IPS DF 6.9 (cell line): ENCODE measurements around the gene ZMAT5.

Experiments used
- DNase-seq: peaks from one replicate; pipeline ENCODE4 v3.0.0-alpha.2; 2013; ENCODE audit warnings: low read depth, low spot score
- H3K27ac ChIP-seq: one replicate; pipeline ENCODE4 v1.5.1; 2013; ENCODE audit warnings: low read length, control low read depth
- H3K27me3 ChIP-seq: 2 replicates; pipeline ENCODE4 v1.6.1; 2013; ENCODE audit warnings: mild to moderate bottlenecking, low read length; ENCODE audit not compliant: control insufficient read depth, insufficient read depth
- H3K36me3 ChIP-seq: 2 replicates; pipeline ENCODE4 v1.6.1; 2013; ENCODE audit warnings: low read length; ENCODE audit not compliant: control insufficient read depth, insufficient read depth
- H3K4me1 ChIP-seq: 2 replicates; pipeline ENCODE4 v1.6.1; 2013; ENCODE audit warnings: low read length; ENCODE audit not compliant: control insufficient read depth, insufficient read depth
- H3K4me3 ChIP-seq: 2 replicates; pipeline ENCODE4 v1.5.1; 2013; ENCODE audit warnings: mild to moderate bottlenecking, low read length
- H3K9me3 ChIP-seq: 2 replicates; pipeline ENCODE4 v1.6.1; 2013; ENCODE audit warnings: low read length, inconsistent platforms; ENCODE audit not compliant: control insufficient read depth, insufficient read depth
- WGBS: extraction: QIAGEN DNeasy Blood & Tissue Kit; methylation state at CpG from one replicate; pipeline ENCODE4 v1.1.7; 2013; ENCODE audit warnings: mixed read lengths, missing lambda C conversion rate; ENCODE audit not compliant: insufficient read length, insufficient coverage; 5-methylcytosine and 5-hydroxymethylcytosine counted together

ZMAT5 gene

GRCh38 chr22:29701155-29701999 is 65.4 kb downstream of the ZMAT5 start:
- Histone ChIP-seq H3K4me1 (peaks cover 15% of the 10 kb centered on the region), H3K9me3 (no peaks in the 10 kb centered on the region), H3K36me3 (no peaks in the 10 kb centered on the region; the same call in 1 of the 2 replicates), H3K27me3 (peaks cover 2% of the 10 kb centered on the region), H3K27ac (no peak overlapping the region), H3K4me3 (no peak overlapping the region)
- no CpG with 5 or more reads among the region's 14 CpGs for WGBS
- DNase-seq = no peak

- no peaks in the 10 kb centered on the region for H3K9me3 ChIP-seq
- H3K27ac ChIP-seq = no peak overlapping the region
- DNase-seq = no peak
- no peak overlapping the region for H3K4me3 ChIP-seq
- no peaks in the 10 kb centered on the region; the same call in 1 of the 2 replicates for H3K36me3 ChIP-seq
- H3K4me1 ChIP-seq = peaks cover 13% of the 10 kb centered on the region
- no CpG with 5 or more reads among the region's 9 CpGs for WGBS
- H3K27me3 ChIP-seq = peaks cover 2% of the 10 kb centered on the region
Measured at GRCh38 chr22:29700900-29701154, 66.0 kb downstream of the ZMAT5 start.

- no peak for DNase-seq
- no CpG with 5 or more reads among the region's 19 CpGs for WGBS
- H3K4me3 ChIP-seq = no peak overlapping the region
Measured at GRCh38 chr22:29700206-29700899, 66.5 kb downstream of the ZMAT5 start.

GRCh38 chr22:29697853-29698598 is 68.8 kb downstream of the ZMAT5 start:
- Histone ChIP-seq H3K4me1 (peaks cover 6% of the 10 kb centered on the region), H3K4me3 (no peak overlapping the region), H3K9me3 (no peaks in the 10 kb centered on the region), H3K36me3 (no peaks in the 10 kb centered on the region; the same call in 1 of the 2 replicates), H3K27me3 (peaks cover 2% of the 10 kb centered on the region; the same call in 1 of the 2 replicates), H3K27ac (no peak overlapping the region)
- whole genome bisulfite sequencing = no CpG with 5 or more reads among the region's 16 CpGs
- no peak for DNase-seq

More at GRCh38 chr22:29700206-29700899, 66.5 kb downstream of the ZMAT5 start:
- Histone ChIP-seq H3K36me3 (no peaks in the 10 kb centered on the region; the same call in 1 of the 2 replicates), H3K27me3 (peaks cover 2% of the 10 kb centered on the region), H3K27ac (no peak overlapping the region), H3K9me3 (no peaks in the 10 kb centered on the region), H3K4me1 (peaks cover 13% of the 10 kb centered on the region)

- no CpG with 5 or more reads among the region's 33 CpGs for WGBS
- Histone ChIP-seq H3K4me3 (no peak overlapping the region), H3K36me3 (no peaks in the 10 kb centered on the region; the same call in 1 of the 2 replicates), H3K4me1 (peaks cover 10% of the 10 kb centered on the region), H3K9me3 (no peaks in the 10 kb centered on the region), H3K27me3 (no peaks in the 10 kb centered on the region), H3K27ac (no peak overlapping the region)
- no peak for DNase-seq
Measured at GRCh38 chr22:29695129-29695926, 71.5 kb downstream of the ZMAT5 start.

- H3K27ac ChIP-seq = no peak overlapping the region
- H3K27me3 ChIP-seq = no peaks in the 10 kb centered on the region
- H3K4me3 ChIP-seq = no peak overlapping the region
- H3K4me1 ChIP-seq = peaks cover 11% of the 10 kb centered on the region
- DNase-seq = no peak
- WGBS = no CpG with 5 or more reads among the region's 9 CpGs
- H3K9me3 ChIP-seq = no peaks in the 10 kb centered on the region
- no peaks in the 10 kb centered on the region; the same call in 1 of the 2 replicates for H3K36me3 ChIP-seq
Measured at GRCh38 chr22:29693671-29694070, 73.1 kb downstream of the ZMAT5 start.

GRCh38 chr22:29693161-29693560 is 73.6 kb downstream of the ZMAT5 start:
- DNase-seq = no peak
- no peak overlapping the region for H3K4me3 ChIP-seq
- H3K9me3 ChIP-seq = no peaks in the 10 kb centered on the region
- H3K4me1 ChIP-seq = peaks cover 11% of the 10 kb centered on the region
- no peaks in the 10 kb centered on the region; the same call in 1 of the 2 replicates for H3K36me3 ChIP-seq
- WGBS = no CpG with 5 or more reads among the region's 8 CpGs
- no peak overlapping the region for H3K27ac ChIP-seq
- no peaks in the 10 kb centered on the region for H3K27me3 ChIP-seq

- no peaks in the 10 kb centered on the region for H3K9me3 ChIP-seq
Measured at GRCh38 chr22:29692327-29692640, 74.5 kb downstream of the ZMAT5 start.

GRCh38 chr22:29691636-29692326 is 75.0 kb downstream of the ZMAT5 start:
- no CpG with 5 or more reads among the region's 13 CpGs for WGBS
- no peak for DNase-seq
- no peak overlapping the region for H3K27ac ChIP-seq
- H3K36me3 ChIP-seq = no peaks in the 10 kb centered on the region; the same call in 1 of the 2 replicates
- peaks cover 11% of the 10 kb centered on the region for H3K4me1 ChIP-seq
- no peaks in the 10 kb centered on the region for H3K9me3 ChIP-seq
- no peaks in the 10 kb centered on the region for H3K27me3 ChIP-seq
- H3K4me3 ChIP-seq = no peak overlapping the region

More at GRCh38 chr22:29692327-29692640, 74.5 kb downstream of the ZMAT5 start:
- Histone ChIP-seq H3K4me3 (no peak overlapping the region), H3K36me3 (no peaks in the 10 kb centered on the region; the same call in 1 of the 2 replicates), H3K4me1 (peaks cover 11% of the 10 kb centered on the region), H3K27me3 (no peaks in the 10 kb centered on the region), H3K27ac (no peak overlapping the region)
- no CpG with 5 or more reads among the region's 4 CpGs for WGBS
- DNase-seq = no peak
